Coronary artery (tissue), 2 donors: ENCODE data around the gene ZNF454.

ENCODE experiments used
- DNase-seq: peaks from one replicate; pipeline ENCODE4 v3.0.0-alpha.2; 2017; ENCODE audit warnings: low spot score
- H3K27ac ChIP-seq, 2 donors: fragments of 200-600 bp; sonication (generic); one replicate each; pipeline ENCODE4 v1.5.1; 2016 to 2019
- H3K4me3 ChIP-seq: fragments of 200-600 bp; sonication (generic); 2 replicates; pipeline ENCODE4 v1.5.1; 2016; ENCODE audit warnings: mild to moderate bottlenecking, moderate library complexity
- TF ChIP-seq, protein P1 (sequence below): fragments of 200-600 bp; sonication (generic); IDR thresholded peaks from one replicate; pipeline ENCODE4 v1.5.1; 2019; ENCODE audit warnings: antibody characterized with exemption

The ZNF454 gene

DNA sequence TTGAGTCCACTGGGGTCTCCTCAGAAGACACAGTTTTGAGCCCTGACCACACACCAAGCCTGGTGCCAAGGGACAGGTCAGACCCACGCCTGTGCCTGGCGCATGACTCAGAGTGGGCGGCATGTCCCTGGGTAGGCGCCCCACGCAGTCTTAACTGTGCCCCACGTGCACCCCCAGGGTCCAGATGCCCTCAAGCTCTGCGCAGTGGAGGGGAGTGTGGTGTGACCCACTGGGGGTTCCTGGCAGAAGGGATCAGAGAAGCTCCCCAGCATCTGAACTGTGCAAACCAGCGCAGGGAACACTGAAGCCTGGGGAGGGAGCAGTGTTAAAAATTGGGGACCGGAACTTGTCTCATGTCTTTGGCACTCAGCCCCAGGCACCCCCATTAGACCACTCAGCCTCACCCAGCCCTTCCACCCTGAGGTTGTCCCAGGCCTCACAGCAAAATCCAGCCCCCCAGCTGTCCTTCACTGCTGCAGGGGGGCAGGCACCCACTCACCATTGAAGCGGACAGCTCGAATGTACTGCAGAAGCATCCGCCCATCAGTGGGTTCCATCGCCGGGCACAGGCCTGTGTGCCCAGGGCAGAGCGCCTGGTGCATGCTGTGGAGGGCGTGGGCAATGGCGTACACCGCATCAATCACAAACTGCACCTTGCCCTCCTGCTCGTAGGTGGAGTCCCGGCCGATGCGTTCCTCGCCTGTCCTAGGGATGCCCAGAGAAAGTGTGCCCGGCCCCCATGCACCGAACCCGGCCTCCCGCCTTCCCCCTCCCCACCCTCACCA lies 47.6 kb downstream of the ZNF454 start:
- no peak for DNase-seq
- TF ChIP-seq, protein P1, sequence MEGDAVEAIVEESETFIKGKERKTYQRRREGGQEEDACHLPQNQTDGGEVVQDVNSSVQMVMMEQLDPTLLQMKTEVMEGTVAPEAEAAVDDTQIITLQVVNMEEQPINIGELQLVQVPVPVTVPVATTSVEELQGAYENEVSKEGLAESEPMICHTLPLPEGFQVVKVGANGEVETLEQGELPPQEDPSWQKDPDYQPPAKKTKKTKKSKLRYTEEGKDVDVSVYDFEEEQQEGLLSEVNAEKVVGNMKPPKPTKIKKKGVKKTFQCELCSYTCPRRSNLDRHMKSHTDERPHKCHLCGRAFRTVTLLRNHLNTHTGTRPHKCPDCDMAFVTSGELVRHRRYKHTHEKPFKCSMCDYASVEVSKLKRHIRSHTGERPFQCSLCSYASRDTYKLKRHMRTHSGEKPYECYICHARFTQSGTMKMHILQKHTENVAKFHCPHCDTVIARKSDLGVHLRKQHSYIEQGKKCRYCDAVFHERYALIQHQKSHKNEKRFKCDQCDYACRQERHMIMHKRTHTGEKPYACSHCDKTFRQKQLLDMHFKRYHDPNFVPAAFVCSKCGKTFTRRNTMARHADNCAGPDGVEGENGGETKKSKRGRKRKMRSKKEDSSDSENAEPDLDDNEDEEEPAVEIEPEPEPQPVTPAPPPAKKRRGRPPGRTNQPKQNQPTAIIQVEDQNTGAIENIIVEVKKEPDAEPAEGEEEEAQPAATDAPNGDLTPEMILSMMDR, result no peak
- H3K27ac ChIP-seq, result no peak overlapping the region
- no peak overlapping the region for H3K4me3 ChIP-seq

- DNase-seq, result no peak
- Histone ChIP-seq H3K27ac (no peak overlapping the region), H3K4me3 (no peak overlapping the region)
- TF ChIP-seq, protein P1, result no peak
Observed at GRCh38 chr5:178989311-178989710, 48.3 kb downstream of the ZNF454 start.

- Histone ChIP-seq H3K4me3 (no peak overlapping the region), H3K27ac (no peak overlapping the region)
- DNase-seq, result no peak
- TF ChIP-seq, protein P1, result no peak
Observed at GRCh38 chr5:178990491-178990890, 49.5 kb downstream of the ZNF454 start.

GRCh38 chr5:178991190-178992145 lies 50.5 kb downstream of the ZNF454 start:
- no peak overlapping the region for H3K27ac ChIP-seq
- TF ChIP-seq, protein P1, result no peak
- H3K4me3 ChIP-seq, result no peak overlapping the region
- no peak for DNase-seq

DNA sequence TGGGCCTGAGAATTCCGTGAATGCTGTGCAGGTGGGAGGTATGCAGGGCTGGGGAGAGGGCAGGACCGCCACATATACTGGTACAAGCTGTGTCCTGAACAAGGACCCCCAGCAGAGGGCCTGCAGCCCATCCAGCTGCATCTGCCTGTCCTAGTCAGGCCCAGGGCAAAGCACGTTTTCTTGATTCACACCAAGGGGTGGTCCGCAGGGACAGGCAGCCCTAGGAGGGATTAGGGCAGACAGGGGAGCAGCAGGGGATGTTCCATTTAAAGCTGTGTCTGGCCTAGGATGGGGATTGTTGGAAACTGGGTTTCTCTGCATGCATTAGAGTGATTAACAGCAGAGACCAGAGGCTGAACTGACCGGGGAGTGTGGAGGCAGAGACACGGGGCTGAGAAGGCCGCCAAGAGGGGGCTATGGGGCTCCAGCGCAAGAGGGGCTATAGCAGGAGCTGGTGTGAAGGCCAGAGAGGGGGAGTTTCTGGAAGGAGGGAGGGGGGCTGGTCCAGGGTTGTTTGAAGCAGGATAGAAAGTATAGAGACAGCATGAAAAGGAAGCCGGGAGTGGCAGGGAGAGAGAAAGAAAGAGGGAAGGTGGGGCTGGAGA lies 51.4 kb downstream of the ZNF454 start:
- Histone ChIP-seq H3K27ac (no peak overlapping the region), H3K4me3 (no peak overlapping the region)
- DNase-seq, result no peak
- TF ChIP-seq, protein P1, result no peak

- no peak for DNase-seq
- no peak overlapping the region for H3K27ac ChIP-seq
- no peak overlapping the region for H3K4me3 ChIP-seq
- TF ChIP-seq, protein P1, result no peak
Observed at GRCh38 chr5:178993236-178993765, 52.3 kb downstream of the ZNF454 start.
